Smooth muscle cell of the brain vasculature (primary cell): ENCODE data around the gene PODN.

Experiments used
- DNase-seq: peaks from one replicate; pipeline ENCODE4 v3.0.0-alpha.2; 2012; ENCODE audit warnings: low read depth, low spot score

PODN gene, protein sequence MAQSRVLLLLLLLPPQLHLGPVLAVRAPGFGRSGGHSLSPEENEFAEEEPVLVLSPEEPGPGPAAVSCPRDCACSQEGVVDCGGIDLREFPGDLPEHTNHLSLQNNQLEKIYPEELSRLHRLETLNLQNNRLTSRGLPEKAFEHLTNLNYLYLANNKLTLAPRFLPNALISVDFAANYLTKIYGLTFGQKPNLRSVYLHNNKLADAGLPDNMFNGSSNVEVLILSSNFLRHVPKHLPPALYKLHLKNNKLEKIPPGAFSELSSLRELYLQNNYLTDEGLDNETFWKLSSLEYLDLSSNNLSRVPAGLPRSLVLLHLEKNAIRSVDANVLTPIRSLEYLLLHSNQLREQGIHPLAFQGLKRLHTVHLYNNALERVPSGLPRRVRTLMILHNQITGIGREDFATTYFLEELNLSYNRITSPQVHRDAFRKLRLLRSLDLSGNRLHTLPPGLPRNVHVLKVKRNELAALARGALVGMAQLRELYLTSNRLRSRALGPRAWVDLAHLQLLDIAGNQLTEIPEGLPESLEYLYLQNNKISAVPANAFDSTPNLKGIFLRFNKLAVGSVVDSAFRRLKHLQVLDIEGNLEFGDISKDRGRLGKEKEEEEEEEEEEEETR

DNA sequence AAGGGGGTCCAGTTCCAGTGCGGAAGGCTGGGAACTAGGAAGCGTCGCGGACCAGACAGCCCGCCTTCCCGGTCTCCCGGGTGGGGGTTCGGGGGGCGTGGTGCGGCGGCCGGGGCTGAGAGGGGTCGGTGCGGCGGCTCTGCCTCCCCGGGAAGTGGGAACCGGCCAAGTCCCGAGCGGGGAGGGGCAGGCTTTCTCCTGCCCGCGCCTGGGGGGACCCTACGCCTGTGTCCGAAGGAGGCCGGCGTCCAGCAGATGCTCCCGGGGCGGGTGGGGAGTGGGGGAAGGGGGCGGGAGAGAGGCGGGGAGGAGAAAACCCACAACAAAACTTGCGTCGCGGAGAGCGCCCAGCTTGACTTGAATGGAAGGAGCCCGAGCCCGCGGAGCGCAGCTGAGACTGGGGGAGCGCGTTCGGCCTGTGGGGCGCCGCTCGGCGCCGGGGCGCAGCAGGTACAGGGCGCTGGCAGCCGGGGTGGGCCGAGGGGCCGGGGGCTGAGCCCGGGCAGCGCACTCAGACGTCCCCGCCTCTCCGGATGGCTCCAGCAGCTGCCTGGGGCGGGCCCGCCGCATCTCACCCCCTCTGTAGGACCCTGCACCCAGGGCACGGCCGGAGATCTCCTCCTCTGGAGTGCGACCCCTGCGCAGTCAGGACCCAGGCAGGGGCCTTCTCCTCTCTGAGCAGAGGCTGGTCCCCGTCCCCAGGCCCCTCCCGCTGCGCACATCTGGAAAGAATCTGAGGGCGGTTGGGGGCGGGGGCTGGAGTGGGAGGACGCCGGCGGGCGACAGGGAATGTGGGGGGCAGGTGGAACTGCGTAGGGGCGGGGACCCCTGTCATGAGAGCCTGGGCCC, at the start of gene PODN:
PODN (plus strand) TSS at position 355 of the 849 bp plus-strand sequence. CDS start 7,643 bp downstream, outside the sequence.
- no peak for DNase-seq

DNA sequence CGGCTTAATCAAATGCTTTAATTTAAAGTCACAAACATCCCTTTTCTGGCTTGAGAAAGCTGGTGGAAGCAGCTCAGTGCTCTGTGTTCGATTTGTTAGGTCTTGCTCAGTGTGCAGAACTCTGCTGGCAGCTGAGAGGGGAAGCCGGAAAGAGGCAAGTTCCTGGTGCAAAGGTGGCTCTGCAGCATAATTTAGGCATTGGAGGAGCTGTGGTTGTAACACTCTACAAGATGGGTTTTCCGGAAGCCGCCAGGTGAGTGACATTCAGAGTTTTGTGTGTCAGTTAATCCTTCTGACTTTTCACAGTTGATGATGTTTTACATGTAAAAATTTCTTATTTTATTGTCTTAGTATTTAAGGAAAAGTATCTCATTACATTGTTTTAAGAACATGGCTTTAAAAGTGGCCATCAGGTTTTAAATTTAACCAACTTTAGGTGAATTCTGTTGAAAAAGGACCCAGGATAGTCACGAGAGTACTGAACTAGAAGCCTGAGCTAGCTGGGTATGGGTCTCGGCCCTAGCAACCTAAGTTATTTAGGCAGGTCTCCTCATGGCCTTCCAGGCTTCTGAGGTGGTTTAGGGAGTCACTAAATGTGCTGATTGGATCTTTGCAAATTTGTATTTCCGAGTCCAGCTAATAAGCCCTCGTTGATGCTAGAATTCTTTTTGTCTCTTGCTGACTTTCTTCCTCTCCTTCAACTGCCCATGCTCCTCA, 47.1 kb upstream of the PODN start:
- peak; percentile 46 for DNase-seq

DNA sequence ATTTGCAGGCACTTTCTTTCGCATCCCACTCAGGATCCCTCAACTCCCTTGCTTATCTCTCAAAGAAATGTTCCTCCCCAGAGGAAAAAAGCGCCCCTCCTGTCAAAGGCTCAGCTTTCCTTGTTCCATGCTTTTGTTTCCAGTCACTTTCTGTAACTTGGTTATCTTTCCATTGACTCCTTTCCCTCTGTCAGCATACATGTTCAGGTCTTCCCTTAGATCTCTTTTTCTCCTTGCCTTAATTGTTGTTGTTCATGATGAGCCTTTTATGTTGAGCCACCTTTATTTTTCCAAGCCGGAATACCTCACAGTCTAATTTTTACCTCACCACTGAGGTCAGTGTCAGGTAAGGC, 46.5 kb upstream of the PODN start:
- DNase-seq, result no peak

DNA sequence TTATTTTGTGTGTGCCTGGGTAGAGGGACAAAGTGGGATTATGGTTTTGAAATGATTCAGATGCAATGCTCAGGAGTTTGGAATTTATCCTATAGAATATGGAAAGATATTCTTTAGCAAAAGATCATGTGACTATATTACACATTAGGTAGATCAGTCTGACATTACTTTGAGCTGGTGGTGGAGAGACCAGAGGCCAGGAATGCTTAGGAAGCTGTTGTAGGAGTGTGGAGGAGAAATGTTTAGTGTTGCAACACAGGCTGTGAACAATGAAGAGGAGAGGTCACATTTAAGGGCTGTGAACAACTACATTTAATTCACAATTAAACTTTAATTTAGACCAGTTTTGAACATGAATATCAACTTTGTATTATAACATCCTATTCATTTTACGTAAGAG, 45.3 kb upstream of the PODN start:
- no peak for DNase-seq

- DNase-seq, result no peak
Measured at GRCh38 chr1:53020588-53020987, 41.4 kb upstream of the PODN start.

DNA sequence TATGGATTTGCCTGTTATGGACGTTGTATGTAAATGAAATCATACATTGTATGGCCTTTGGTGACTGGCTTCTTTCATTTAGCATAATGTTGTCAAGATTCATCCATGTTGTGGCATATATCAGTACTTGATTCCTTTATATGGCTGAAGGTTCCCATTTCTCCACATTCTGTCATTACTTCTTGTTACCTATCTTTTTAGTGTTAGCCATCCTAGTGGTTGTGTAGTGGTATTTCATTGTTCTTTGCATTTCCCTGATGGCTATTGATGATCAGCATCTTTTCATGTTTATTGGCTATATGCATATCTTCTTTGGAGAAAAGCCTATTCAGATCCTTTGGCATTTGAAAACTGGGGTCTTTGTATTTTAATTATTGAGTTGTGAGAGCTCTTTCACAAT, 39.8 kb upstream of the PODN start:
- DNase-seq, result no peak

DNA sequence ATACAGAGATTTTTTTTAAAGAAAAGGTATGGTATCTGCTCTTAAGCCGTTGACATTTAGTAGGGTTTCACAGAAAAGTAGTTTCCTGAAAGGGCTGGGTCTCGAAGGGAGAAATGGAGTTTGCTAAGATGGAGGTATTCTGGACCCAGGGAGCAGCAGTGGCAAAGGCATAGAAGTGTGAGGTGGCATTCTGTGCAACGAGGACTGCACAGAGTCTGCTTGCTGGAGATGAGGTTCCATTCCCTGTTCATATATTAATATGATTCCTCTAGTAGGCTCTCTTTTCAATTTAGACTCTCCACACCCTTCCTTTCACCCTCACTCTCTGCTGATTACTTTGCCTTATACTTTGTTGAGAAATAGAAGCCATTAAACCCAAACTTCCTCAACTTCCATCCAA, 38.5 kb upstream of the PODN start:
- DNase-seq, result no peak

GRCh38 chr1:53024117-53024516, 37.9 kb upstream of the PODN start:
- no peak for DNase-seq

DNA sequence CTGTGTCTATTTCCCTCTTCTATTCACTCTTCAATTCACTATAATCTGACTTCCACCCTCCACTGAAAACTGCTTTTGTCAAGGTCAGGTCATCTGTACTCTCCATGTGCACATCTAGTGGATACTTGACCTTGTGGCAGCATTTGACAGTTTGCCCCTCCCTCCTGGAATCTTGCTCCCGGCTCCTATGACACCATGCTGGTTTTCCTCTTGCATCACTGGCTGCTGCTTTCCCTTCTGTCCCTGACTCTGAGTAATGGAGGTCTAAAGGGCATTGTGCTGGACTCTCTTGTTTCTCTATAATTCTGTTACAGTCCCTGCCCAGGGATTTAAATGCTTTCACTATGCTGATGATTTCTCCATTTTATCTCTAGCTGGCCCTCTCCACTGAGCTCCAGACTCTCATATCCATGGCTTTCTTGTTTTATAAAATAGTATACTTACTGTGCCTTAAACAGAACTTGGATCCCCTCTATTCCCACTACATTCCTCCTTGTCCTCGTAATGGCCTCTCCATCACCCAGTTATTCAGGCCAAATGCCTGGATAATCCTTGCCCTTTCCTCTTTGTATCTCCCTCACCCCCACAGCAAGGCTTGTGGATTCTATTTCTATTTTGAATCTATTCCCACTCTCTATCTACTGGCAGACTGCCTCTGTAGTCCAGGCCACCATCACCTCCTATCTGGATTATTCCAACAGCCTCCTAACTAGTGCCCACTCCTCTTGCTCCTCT, 36.8 kb upstream of the PODN start:
- DNase-seq, result no peak

GRCh38 chr1:53025769-53026112, 36.3 kb upstream of the PODN start:
- no peak for DNase-seq

GRCh38 chr1:53026254-53026653, 35.8 kb upstream of the PODN start:
- no peak for DNase-seq

DNA sequence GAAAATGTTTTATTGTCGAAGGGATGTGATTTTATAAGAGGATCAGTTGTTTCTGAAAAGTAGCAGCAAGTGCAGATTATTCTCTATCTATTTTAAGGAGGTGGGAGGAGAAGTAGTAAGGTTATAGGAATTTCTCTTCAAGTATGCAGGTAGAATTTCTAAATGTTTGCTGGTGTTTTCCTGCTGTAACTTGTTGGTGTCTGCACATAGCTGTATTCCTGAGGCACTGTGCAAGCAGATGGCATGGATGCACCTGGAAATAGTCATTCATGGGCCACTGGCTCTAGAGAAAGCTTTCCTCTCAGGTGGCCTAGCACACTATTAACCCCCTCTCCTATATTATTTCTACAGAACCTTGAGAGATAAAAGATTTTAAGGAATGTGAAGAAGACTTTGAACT, 30.3 kb upstream of the PODN start:
- no peak for DNase-seq

- DNase-seq, result no peak
Measured at GRCh38 chr1:53037159-53037558, 24.9 kb upstream of the PODN start.

- no peak for DNase-seq
Measured at GRCh38 chr1:53038566-53038965, 23.4 kb upstream of the PODN start.

- no peak for DNase-seq
Measured at GRCh38 chr1:53043271-53043670, 18.7 kb upstream of the PODN start.

- DNase-seq, result no peak
Measured at GRCh38 chr1:53044926-53045325, 17.1 kb upstream of the PODN start.

DNA sequence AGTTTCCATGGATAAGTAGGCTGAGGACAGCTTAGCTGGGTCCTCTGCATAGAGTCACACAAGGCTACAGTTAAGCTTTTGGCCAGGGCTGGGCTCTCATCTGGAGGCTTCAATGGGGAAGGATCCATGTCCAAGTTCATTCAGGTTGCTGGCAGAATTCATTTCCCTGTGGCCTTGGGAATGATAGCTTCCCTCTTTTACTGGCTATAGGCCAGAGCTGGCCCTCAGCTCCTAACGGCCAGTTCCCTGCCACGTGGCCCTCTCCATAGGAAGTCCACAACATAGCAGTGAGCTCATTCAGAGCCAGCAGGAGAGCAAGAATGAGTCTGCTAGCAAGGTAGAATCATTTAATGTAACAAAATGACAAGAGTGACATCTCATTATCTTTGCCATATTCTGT, 15.1 kb upstream of the PODN start:
- DNase-seq, result peak; percentile 67

DNA sequence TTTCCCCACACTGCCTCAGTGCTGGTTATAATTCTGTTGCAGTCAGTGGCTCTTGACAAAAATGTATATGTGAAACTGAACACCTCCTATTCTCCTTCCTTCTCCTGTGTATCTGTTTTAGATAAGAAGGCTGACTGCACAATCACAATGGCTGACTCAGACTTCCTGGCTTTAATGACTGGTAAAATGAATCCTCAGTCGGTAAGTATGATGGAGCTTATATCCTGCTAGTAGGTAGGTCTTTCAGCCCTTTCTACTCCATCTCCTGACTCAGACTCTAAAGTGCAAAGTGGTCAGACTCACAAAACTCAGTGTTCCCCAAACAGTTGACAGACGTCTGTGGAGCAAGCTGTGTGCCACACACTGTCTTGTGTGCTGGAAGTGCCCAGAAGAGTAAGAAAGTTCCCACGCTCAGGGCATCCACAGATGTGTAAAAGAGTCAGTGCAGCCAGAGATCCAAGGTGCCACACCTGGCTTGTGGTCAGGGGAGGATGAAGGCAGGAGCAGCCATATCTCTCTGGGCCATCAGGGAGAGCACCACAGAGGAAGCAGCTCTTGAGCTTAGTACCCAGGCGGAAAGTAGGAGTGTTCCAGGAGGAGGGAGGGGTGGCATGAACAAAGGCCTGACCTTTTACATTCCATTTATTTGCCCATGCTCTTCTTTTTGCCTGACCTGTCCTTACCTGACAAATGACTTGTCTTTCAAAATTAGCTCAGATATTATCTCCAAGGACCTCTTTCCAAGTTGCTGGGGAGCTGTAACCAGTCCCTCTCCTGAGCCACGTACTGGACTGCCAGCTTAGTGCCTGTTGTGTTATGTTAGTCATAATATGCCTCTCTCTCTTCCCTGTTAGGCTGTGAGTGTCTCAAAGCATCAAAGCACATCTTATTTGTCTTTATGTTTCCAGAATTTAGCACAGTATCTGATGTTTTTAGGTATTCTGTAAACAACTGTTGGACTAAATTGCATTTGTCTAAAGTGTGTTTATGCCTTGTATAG, 14.0 kb upstream of the PODN start:
- no peak for DNase-seq

- no peak for DNase-seq
Measured at GRCh38 chr1:53048960-53049573, 12.9 kb upstream of the PODN start.

GRCh38 chr1:53049574-53049967, 12.4 kb upstream of the PODN start:
- DNase-seq, result no peak
